GM18907 (cell line): Measurements from ENCODE around the gene FAXDC2.

ENCODE experiments used
- ATAC-seq: cut with Tn5 transposase; IDR thresholded peaks from one replicate; pipeline ENCODE4 v1.9.1; 2021; ENCODE audit warnings: mild to moderate bottlenecking, moderate library complexity; ENCODE audit not compliant: unreplicated experiment

FAXDC2 gene

GRCh38 chr5:154800582-154800981 is 49.8 kb downstream of the FAXDC2 start:
- no peak for ATAC-seq

- no peak for ATAC-seq
Observed at GRCh38 chr5:154797762-154798161, 52.6 kb downstream of the FAXDC2 start.

GRCh38 chr5:154795235-154795596 is 55.2 kb downstream of the FAXDC2 start:
- ATAC-seq, result no peak

- no peak for ATAC-seq
Observed at GRCh38 chr5:154794525-154795234, 55.7 kb downstream of the FAXDC2 start.

GRCh38 chr5:154793599-154794524 is 56.5 kb downstream of the FAXDC2 start:
- ATAC-seq, result no peak

GRCh38 chr5:154791535-154791934 is 58.9 kb downstream of the FAXDC2 start:
- peak; percentile 79 for ATAC-seq

- no peak for ATAC-seq
Observed at GRCh38 chr5:154788212-154788611, 62.2 kb downstream of the FAXDC2 start.

GRCh38 chr5:154786414-154786813 is 64.0 kb downstream of the FAXDC2 start:
- ATAC-seq, result no peak

GRCh38 chr5:154784856-154785255 is 65.5 kb downstream of the FAXDC2 start:
- ATAC-seq, result no peak

- ATAC-seq, result peak; percentile 56
Observed at GRCh38 chr5:154783774-154784460, 66.5 kb downstream of the FAXDC2 start.

- peak; percentile 3 for ATAC-seq
Observed at GRCh38 chr5:154782812-154783592, 67.4 kb downstream of the FAXDC2 start.

GRCh38 chr5:154782326-154782725 is 68.1 kb downstream of the FAXDC2 start:
- no peak for ATAC-seq

- ATAC-seq, result peak; percentile 34
Observed at GRCh38 chr5:154780128-154780527, 70.3 kb downstream of the FAXDC2 start.

GRCh38 chr5:154779105-154779504 is 71.3 kb downstream of the FAXDC2 start:
- no peak for ATAC-seq

GRCh38 chr5:154778534-154778933 is 71.9 kb downstream of the FAXDC2 start:
- no peak for ATAC-seq

- no peak for ATAC-seq
Observed at GRCh38 chr5:154776167-154776566, 74.2 kb downstream of the FAXDC2 start.

GRCh38 chr5:154773326-154773725 is 77.1 kb downstream of the FAXDC2 start:
- no peak for ATAC-seq

GRCh38 chr5:154771383-154771901 is 79.0 kb downstream of the FAXDC2 start:
- ATAC-seq, result no peak

- ATAC-seq, result no peak
Observed at GRCh38 chr5:154770111-154770510, 80.3 kb downstream of the FAXDC2 start.
